Activated CD8-positive, alpha-beta memory T cell treated with anti-CD3 and anti-CD28 coated beads, Interleukin-2, amount 10 ng/mL, durations not matched to agents 7 days and 5 days (primary cell): ENCODE data around the gene KANK4. TPM values are rescaled to one million over a fixed set of nuclear protein-coding genes. Genes with fewer than 3 reads are reported as not detected.

Experiments
- ATAC-seq: fragments of 150-1000 bp; cut with Tn5 transposase; one replicate; pipeline ENCODE4 v1.10.0; 2021; ENCODE audit warnings: moderate library complexity
- CTCF ChIA-PET: fragments of 350-600 bp; sonication (Branson Sonifier 250); formaldehyde crosslinking; loops from one replicate; lab custom pipeline; 2021; ENCODE audit warnings: antibody characterized with exemption; lab: Charles Lee
- DNase-seq: peaks from one replicate; pipeline ENCODE4 v3.0.0-alpha.2; 2020
- H3K27ac Mint-ChIP-seq: one replicate; pipeline ENCODE4 v1.8.0; 2021; ENCODE audit warnings: mild to moderate bottlenecking, mixed read lengths
- H3K27me3 Mint-ChIP-seq: one replicate; pipeline ENCODE4 v1.8.0; 2021; ENCODE audit warnings: mixed read lengths
- H3K36me3 Mint-ChIP-seq: one replicate; pipeline ENCODE4 v1.8.0; 2021; ENCODE audit warnings: mild to moderate bottlenecking, mixed read lengths
- H3K4me1 Mint-ChIP-seq: one replicate; pipeline ENCODE4 v1.8.0; 2021; ENCODE audit warnings: mixed read lengths
- H3K4me3 Mint-ChIP-seq: one replicate; pipeline ENCODE4 v1.8.0; 2021; ENCODE audit warnings: mild to moderate bottlenecking, moderate library complexity, mixed read lengths
- H3K9me3 Mint-ChIP-seq: one replicate; pipeline ENCODE4 v1.8.0; 2022; ENCODE audit warnings: low read depth, mixed read lengths
- total RNA-seq, 2 experiments: library from RNA; stranded (reverse); gene quantifications; one replicate each; pipeline ENCODE4 v1.2.3, GENCODE V29; 2021

KANK4 gene
- total RNA-seq, 2 experiments from 2014 or later, result not detected

DNA sequence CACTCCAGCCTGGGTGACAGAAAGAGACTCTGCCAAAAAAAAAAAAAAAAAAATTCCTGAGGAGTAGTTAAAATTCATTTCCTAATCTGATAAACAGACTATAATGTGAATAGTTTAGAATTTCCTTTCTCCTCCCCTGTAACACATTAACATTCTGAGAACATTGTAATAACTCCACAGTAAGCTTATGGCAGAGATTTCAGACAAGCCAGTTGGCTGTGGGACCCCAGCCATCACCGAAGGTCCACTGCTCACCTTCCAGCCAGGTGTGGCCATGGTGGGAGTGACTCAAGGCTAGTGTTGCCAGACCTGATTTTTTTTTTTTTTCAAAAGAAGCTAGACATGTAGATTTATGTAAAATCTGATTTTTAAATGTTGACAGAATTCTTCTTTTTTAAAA is 11.8 kb downstream of the KANK4 start:
- CTCF ChIA-PET, result no interaction called here
- no peaks in the 10 kb centered on the region for H3K4me1 Mint-ChIP-seq
- H3K27me3 Mint-ChIP-seq, result peaks cover 3% of the 10 kb centered on the region
- no peak for ATAC-seq
- H3K27ac Mint-ChIP-seq, result no peak overlapping the region
- no peaks in the 10 kb centered on the region for H3K9me3 Mint-ChIP-seq
- no peak for DNase-seq
- H3K4me3 Mint-ChIP-seq, result no peak overlapping the region
- H3K36me3 Mint-ChIP-seq, result no peaks in the 10 kb centered on the region

DNA sequence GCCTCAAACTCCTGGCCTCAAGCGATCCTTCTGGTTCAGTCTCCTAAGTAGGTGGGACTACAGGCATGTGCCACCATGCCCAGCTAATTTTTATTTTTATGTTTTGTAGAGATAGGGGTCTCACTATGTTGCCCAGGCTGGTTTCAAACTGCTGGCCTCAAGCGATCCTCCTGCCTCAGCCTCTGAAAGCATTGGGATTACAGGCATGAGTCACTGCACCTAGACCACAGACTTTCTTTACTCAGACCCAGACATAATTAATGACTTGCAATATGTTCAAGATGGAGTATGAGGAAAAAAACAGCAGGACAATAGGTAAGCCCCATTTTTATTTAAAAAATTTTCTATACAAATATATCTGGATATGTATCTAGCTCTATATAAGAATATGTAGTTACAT is 13.2 kb downstream of the KANK4 start:
- no peak for ATAC-seq

DNA sequence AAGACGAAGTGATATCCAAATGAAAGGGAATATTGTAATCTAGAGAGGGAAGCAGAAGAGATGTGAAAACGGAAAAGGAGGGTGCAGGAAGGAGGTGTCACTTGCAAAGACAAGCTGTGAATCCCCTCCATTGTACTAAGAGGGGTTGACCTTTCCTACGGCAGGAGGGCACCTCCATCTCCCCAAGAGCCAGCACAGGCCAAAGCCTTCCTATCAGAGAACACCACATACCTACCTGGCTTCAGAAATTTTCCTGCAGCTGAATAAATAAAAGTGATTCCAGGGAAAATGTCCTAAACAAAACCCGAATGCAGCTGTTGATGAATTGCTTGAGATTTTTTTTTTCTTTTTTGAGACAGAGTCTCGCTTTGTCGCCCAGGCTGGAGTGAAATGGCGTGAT is 14.3 kb downstream of the KANK4 start:
- Mint-ChIP-seq H3K9me3 (no peaks in the 10 kb centered on the region), H3K27ac (no peak overlapping the region), H3K4me1 (no peaks in the 10 kb centered on the region), H3K27me3 (peaks cover 3% of the 10 kb centered on the region), H3K4me3 (no peak overlapping the region), H3K36me3 (no peaks in the 10 kb centered on the region)
- CTCF ChIA-PET, result no interaction called here
- ATAC-seq (no peak), DNase-seq (no peak)

More for the DNA sequence above, 13.2 kb downstream of the KANK4 start:
- Mint-ChIP-seq H3K9me3 (no peaks in the 10 kb centered on the region), H3K4me1 (no peaks in the 10 kb centered on the region), H3K36me3 (no peaks in the 10 kb centered on the region), H3K27ac (no peak overlapping the region), H3K4me3 (no peak overlapping the region), H3K27me3 (peaks cover 3% of the 10 kb centered on the region)
- DNase-seq, result no peak
- CTCF ChIA-PET, result no interaction called here

DNA sequence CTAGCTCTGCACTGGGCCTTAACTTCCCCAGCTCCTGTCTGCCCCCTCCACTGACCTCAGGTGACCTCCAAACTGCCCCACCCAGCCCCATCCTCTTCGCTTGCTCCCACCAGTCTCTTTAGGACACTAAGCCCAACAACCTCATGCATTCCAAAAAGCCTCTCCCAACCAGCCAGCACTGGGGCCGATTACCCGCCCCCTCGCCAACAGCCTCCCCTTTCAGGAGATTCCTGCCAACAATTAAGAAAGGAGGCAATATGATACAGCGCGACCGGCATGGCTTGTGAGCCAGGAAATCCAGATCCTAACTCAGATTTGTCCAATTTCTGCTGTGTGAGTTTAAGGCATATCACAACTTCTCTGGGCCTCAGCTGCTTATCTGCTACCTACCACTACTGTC is 14.7 kb downstream of the KANK4 start:
- peaks cover 3% of the 10 kb centered on the region for H3K27me3 Mint-ChIP-seq
- H3K4me1 Mint-ChIP-seq, result no peaks in the 10 kb centered on the region
- no peak overlapping the region for H3K27ac Mint-ChIP-seq
- no peak overlapping the region for H3K4me3 Mint-ChIP-seq
- no peak for DNase-seq
- CTCF ChIA-PET, result no interaction called here
- ATAC-seq, result no peak
- H3K36me3 Mint-ChIP-seq, result no peaks in the 10 kb centered on the region
- no peaks in the 10 kb centered on the region for H3K9me3 Mint-ChIP-seq

DNA sequence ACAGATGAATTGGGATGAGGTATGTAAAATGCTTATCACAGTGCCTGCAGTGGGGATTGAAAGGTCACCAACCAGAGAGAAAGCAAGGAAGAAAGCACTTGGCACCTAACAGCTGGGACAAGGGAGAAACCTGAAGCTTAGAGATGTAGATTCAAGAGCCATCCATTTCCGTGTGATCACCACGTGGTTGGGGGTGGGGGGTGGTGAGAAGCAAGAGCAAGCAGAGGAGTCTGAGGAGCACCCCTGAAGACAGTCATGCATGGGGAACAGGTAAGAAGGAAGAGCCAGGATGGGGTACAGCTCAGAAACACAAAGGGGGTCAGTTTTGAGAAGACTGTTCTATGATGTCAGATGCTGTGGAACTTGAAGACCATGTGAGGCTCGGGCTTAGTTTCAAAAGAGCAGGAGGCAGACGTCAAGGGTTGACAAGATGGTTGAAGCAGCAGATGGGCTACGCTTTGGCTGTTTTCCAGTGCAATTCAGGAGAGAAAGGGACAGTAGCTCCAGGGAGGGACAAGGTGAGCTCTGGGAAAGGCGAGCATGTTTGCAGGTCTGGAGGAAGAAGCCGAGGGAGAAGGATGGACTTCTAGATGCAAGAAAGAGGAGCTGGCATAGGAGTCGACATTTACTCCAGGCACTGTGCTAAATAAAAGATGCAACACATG is 17.4 kb downstream of the KANK4 start:
- Mint-ChIP-seq H3K9me3 (no peaks in the 10 kb centered on the region), H3K4me1 (no peaks in the 10 kb centered on the region), H3K27me3 (peaks cover 8% of the 10 kb centered on the region), H3K4me3 (no peak overlapping the region), H3K27ac (no peak overlapping the region), H3K36me3 (no peaks in the 10 kb centered on the region)
- CTCF ChIA-PET, result no interaction called here
- ATAC-seq, result no peak
- no peak for DNase-seq

DNA sequence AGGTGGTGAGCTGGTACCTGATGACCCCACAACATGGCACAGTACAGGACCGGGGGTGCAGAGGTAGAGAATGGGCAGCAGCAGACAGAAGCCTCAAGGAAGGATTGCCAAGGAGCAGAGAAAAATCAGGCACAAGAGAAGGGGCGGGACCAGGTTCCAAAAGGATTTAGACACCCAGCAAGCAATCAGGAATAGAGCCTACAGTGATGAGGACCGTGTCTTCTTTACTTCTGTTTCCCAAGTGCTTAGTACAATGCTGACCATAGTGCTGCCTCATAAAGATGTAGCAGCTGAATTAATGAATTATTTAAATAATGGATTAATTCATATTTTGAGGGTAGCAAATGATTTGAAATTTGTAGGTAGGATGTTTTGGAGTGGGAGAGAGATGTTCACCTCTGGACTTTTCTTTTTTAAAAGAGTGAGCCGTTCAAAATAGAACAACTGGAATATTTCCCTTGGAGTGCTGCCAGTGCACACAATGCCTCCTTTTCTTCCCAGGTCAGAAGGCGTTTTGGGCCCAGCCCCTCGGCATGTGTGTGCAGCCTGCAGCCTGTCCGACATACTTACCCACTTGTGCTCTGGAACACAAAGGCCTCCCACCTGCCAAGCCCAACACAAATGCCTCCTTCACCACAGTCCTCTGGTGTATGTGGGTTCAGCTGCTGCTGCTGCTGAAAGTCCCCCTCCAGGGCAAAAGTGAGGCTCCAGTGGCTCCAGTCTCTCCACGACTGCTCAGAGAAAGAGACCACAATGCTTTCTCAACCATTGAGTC is 19.6 kb downstream of the KANK4 start:
- no peak overlapping the region for H3K4me3 Mint-ChIP-seq
- ATAC-seq (no peak), DNase-seq (no peak)
- H3K9me3 Mint-ChIP-seq, result no peaks in the 10 kb centered on the region
- H3K27me3 Mint-ChIP-seq, result peaks cover 16% of the 10 kb centered on the region
- peaks cover 9% of the 10 kb centered on the region for H3K4me1 Mint-ChIP-seq
- H3K27ac Mint-ChIP-seq, result no peak overlapping the region
- CTCF ChIA-PET, result no interaction called here
- no peaks in the 10 kb centered on the region for H3K36me3 Mint-ChIP-seq

DNA sequence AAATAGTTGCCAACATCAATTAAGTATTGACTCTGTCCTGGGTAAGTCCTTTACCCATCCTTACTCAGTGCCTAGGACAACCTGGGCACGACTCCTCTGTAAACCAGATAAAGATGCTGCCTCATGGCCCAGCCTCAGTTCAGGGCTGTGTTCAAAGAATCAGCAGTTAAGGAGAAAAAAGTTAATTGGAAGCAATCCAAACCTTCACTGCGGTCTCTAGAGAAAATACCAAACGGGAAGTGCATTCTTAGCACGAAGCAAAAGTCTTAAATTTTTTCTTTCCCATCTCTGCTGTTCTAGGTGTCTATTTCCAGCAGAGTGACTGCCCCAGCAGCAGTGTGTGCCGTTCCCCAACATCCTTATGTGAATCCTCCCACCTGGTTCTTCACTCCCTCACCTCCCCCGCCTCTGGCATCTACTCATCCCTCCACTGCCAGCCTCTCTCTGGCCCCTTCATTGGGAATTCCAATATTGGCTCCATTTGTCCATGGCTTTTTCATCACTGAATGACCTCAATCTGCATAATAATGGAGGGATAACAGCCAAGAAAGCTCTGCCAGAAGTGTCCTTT is 23.2 kb downstream of the KANK4 start:
- DNase-seq (no peak), ATAC-seq (no peak)
- H3K36me3 Mint-ChIP-seq, result no peaks in the 10 kb centered on the region
- no peak overlapping the region for H3K4me3 Mint-ChIP-seq
- no peaks in the 10 kb centered on the region for H3K9me3 Mint-ChIP-seq
- H3K27ac Mint-ChIP-seq, result no peak overlapping the region
- CTCF ChIA-PET, result no interaction called here
- peaks cover 9% of the 10 kb centered on the region for H3K4me1 Mint-ChIP-seq
- H3K27me3 Mint-ChIP-seq, result peaks cover 16% of the 10 kb centered on the region

DNA sequence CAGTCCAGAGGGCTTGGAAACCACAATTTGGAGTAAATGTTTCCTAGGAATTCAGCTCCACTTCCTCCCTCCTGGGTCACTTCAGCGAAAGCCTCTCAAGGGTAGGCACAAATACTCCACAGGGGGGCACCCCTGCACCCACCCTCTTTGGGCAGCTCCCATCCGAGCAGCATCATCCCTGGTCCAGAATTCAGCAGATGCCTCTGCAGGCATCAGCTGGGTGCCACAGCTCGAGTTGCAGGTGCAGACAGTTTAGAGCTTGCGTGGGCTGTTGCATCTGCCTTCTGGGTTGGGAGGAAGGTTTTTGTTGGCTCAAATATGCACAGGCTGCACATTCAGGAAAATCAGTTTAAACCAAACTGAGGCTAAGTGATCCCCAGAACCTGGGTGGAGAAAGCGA is 25.0 kb downstream of the KANK4 start:
- ATAC-seq (no peak), DNase-seq (no peak)
- Mint-ChIP-seq H3K27me3 (peaks cover 19% of the 10 kb centered on the region), H3K9me3 (no peaks in the 10 kb centered on the region), H3K4me1 (peaks cover 9% of the 10 kb centered on the region), H3K36me3 (no peaks in the 10 kb centered on the region), H3K4me3 (no peak overlapping the region), H3K27ac (no peak overlapping the region)
- CTCF ChIA-PET, result no interaction called here

DNA sequence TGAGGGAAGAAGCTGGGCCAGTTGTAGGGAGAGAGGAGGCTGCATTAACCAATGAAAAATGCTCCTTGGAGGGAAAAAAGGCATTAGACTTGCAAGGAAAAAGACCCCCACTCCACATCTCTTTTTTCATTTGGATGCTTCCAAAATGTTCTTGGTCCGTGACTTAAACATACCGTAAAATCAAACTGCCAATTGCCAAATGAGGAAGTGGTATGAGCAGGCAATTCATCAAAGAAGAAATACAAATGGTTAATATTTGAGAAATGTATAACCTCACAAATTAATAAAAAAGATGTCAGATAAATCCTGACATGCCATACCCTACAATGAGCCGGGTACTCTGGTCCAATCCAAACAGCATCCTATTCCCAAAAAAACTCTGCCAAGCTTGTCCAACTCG is 30.6 kb downstream of the KANK4 start:
- ATAC-seq, result no peak
- H3K4me1 Mint-ChIP-seq, result no peaks in the 10 kb centered on the region
- CTCF ChIA-PET, result no interaction called here
- H3K4me3 Mint-ChIP-seq, result no peak overlapping the region
- H3K27me3 Mint-ChIP-seq, result peaks cover 27% of the 10 kb centered on the region
- no peaks in the 10 kb centered on the region for H3K9me3 Mint-ChIP-seq
- no peaks in the 10 kb centered on the region for H3K36me3 Mint-ChIP-seq
- DNase-seq, result no peak
- no peak overlapping the region for H3K27ac Mint-ChIP-seq

DNA sequence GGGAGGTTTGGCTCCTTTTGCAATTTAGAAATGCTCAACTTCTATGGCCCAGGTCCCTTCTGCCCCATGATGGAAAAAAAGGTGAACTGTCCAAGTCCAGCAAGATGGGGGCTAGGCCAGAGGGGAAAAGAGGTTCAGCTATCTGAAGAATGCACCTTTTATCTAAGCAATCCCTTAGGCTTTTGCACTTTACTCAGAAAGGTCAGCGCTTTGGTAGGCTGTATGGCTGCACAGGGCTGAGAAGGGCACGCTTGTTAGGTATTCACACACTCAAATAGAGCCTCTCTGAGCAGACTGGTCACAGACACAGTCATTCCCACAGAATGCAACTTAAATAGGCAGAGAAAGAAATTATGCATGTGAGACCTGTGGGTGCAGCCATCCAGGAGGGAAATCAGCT is 31.0 kb downstream of the KANK4 start:
- H3K27ac Mint-ChIP-seq, result no peak overlapping the region
- no peaks in the 10 kb centered on the region for H3K9me3 Mint-ChIP-seq
- H3K36me3 Mint-ChIP-seq, result no peaks in the 10 kb centered on the region
- H3K27me3 Mint-ChIP-seq, result peaks cover 27% of the 10 kb centered on the region
- DNase-seq, result no peak
- H3K4me1 Mint-ChIP-seq, result no peaks in the 10 kb centered on the region
- CTCF ChIA-PET, result no interaction called here
- ATAC-seq, result no peak
- H3K4me3 Mint-ChIP-seq, result no peak overlapping the region

DNA sequence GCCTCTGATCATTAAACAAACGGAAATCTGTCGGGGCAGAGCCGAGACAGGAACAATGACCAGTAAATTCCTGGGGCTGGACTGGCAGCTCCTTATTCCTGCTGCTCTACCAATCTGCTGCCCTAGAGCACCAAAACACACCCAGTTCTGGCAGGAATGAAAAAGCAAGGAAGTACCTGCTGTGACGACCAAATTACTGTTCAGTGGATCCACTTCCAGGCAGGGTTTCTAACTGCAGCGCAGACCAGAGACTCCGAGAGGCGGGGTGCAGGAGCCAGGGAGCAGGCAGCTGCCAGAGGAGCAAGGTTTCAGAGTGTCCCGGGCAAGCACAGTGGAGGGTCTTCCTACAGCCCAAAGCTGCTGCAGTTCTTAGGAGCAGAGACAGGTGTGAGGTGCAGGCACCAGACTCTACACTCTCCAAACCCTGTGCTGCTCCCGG is 32.4 kb downstream of the KANK4 start:
- DNase-seq (no peak), ATAC-seq (no peak)
- H3K4me3 Mint-ChIP-seq, result no peak overlapping the region
- no peaks in the 10 kb centered on the region for H3K9me3 Mint-ChIP-seq
- H3K27ac Mint-ChIP-seq, result no peak overlapping the region
- H3K4me1 Mint-ChIP-seq, result no peaks in the 10 kb centered on the region
- H3K36me3 Mint-ChIP-seq, result no peaks in the 10 kb centered on the region
- peaks cover 31% of the 10 kb centered on the region for H3K27me3 Mint-ChIP-seq
- CTCF ChIA-PET, result no interaction called here

DNA sequence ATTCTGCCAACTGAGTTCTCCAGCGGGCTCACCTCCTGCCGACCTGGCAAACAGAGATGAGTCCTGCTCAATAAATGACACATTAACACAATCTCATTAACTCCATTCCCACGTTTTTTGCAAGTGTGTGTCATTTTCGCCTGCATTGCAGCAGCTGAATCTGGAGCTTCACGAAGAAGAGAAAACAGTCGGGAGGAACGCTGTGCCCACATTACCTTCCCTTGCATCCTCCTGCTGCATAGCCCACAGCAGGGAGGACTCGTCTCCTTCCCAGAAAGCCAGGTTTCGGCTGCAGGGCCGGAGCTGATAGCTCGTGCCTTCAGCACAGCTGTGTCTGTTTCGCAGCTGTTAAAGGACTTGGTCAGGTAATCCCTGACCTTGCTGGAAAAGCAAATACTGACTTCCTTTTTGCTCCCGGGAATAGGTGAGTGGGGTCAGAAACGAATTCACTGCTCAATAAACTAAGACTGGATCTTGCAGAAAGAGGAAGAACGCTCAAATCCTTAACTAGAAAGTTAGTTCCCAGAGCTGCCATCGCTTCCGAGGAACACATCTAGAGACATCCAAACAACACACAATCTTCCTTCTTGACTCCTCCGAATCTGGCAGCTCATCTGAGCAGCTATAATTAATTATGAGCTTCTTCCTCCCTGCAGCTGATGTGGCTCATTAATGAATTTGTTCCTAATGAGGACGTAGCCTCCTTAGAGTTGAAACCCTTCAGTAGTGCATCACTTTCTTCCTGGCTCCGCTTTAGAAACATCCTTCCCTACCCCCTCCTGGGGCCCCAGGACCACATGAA is 33.0 kb downstream of the KANK4 start:
- CTCF ChIA-PET, result no interaction called here
- Mint-ChIP-seq H3K4me3 (no peak overlapping the region), H3K27ac (no peak overlapping the region), H3K9me3 (no peaks in the 10 kb centered on the region), H3K27me3 (peaks cover 31% of the 10 kb centered on the region), H3K4me1 (no peaks in the 10 kb centered on the region), H3K36me3 (no peaks in the 10 kb centered on the region)
- DNase-seq (no peak), ATAC-seq (no peak)

DNA sequence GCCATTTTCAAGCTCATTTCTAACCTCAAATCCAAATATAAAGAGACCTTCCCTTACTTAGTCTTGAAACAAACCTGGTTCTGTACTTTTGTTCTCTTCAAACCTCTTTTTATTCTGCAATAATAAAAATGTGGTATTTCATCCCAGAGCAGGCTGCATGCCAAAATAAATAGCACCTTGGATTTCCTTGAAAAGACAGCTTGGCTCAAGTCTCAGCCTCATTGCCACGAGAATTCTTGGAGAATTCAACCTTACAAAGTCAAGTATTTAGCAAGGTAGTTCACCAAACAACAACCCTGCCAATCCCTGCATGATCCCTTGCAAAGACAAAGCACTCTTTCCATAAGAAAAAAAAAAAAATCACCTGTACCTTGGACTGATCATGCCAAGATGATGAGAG is 33.8 kb downstream of the KANK4 start:
- CTCF ChIA-PET, result no interaction called here
- Mint-ChIP-seq H3K36me3 (no peaks in the 10 kb centered on the region), H3K9me3 (no peaks in the 10 kb centered on the region), H3K27ac (no peak overlapping the region), H3K27me3 (peaks cover 31% of the 10 kb centered on the region), H3K4me3 (no peak overlapping the region), H3K4me1 (no peaks in the 10 kb centered on the region)
- ATAC-seq (no peak), DNase-seq (no peak)
